ENCODE data around the gene FAM177B. TPM values are rescaled to one million over a fixed set of nuclear protein-coding genes. Genes with fewer than 3 reads are reported as not detected.

FAM177B gene
- total RNA-seq, 2 donors from 2014 or later: not detected

DNA sequence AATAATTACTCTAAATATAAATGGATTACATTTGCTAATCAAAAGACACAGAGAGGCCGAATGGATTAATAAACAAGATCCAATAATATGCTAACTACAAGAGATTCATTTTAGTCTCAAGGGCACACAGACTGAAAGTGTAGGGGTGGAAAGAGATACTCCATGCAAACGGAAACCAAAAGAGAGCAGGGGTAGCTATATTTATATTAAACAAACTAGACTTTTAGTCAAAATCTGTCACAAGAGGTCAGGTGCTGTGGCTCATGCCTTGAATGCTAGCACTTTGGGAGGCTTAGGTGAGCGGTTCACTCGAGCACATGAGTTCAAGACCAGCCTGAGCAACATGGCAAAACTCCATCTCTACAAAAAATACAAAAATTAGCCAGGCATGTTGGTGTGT, 44.2 kb downstream of the FAM177B start:
- Mint-ChIP-seq H3K4me3 (no peak overlapping the region), H3K27ac (no peak overlapping the region), H3K4me1 (ENCODE audit: low read depth) (no peaks in the 10 kb centered on the region), H3K9me3 (no peaks in the 10 kb centered on the region), H3K36me3 (ENCODE audit: insufficient read depth in 2 of 2) (no peaks in the 10 kb centered on the region), H3K27me3 (ENCODE audit: low read depth) (peaks cover 17% of the 10 kb centered on the region)
- DNase-seq (no peak), ATAC-seq (replicated peaks in 1 of 2) (no peak)

DNA sequence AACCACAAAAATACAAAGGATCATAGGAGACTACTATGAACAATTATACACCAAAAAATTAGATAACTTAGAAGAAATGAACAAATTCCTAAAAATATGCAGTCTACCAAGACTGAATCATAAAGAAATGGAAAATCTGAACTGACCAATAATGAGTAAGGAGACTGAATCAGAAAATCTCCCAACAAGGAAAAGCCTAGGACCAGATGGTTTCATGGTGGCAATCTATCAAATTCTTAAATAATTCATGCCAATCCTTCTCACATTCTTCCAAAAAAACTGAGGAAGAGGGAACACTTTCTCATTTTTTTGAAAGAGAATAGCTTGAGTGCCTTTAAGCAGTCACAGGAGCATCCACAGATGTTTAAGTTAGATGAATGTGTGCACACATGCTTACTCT, 46.0 kb downstream of the FAM177B start:
- DNase-seq: no peak
- ATAC-seq (replicated peaks in 1 of 2): no peak
- Mint-ChIP-seq H3K4me3 (no peak overlapping the region), H3K27ac (no peak overlapping the region), H3K9me3 (no peaks in the 10 kb centered on the region), H3K4me1 (ENCODE audit: low read depth) (no peaks in the 10 kb centered on the region), H3K27me3 (ENCODE audit: low read depth) (peaks cover 17% of the 10 kb centered on the region), H3K36me3 (ENCODE audit: insufficient read depth in 2 of 2) (no peaks in the 10 kb centered on the region)

DNA sequence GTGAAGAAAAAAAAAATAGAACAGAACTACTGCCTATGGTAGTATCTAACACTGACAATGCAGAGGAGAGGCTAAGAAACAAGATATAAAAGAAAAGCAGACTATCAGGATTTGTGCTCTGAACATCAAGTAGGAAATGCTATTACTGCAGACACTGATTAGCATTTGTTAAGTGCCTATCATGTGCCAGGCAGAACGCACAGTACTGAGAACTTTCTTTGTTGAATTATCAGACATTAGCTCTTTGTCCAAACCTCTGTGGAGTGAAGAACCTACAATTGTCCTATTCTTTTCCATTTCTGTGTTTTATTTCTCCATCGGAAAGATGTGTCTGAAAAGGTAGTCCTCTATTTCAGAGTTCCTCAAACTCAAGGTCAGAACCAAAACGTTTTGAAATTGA, 47.4 kb downstream of the FAM177B start:
- H3K9me3 Mint-ChIP-seq: no peaks in the 10 kb centered on the region
- H3K27me3 Mint-ChIP-seq (ENCODE audit: low read depth): peaks cover 17% of the 10 kb centered on the region
- peaks cover 6% of the 10 kb centered on the region for H3K4me1 Mint-ChIP-seq (ENCODE audit: low read depth)
- H3K36me3 Mint-ChIP-seq (ENCODE audit: insufficient read depth in 2 of 2): no peaks in the 10 kb centered on the region
- H3K27ac Mint-ChIP-seq: no peak overlapping the region
- no peak overlapping the region for H3K4me3 Mint-ChIP-seq
- DNase-seq: no peak
- no peak for ATAC-seq (replicated peaks in 1 of 2)

GRCh38 chr1:222784916-222785315, 47.9 kb downstream of the FAM177B start:
- peaks cover 17% of the 10 kb centered on the region for H3K27me3 Mint-ChIP-seq (ENCODE audit: low read depth)
- H3K4me1 Mint-ChIP-seq (ENCODE audit: low read depth): peaks cover 7% of the 10 kb centered on the region
- ATAC-seq (replicated peaks in 1 of 2) (no peak), DNase-seq (no peak)
- H3K27ac Mint-ChIP-seq: no peak overlapping the region
- no peak overlapping the region for H3K4me3 Mint-ChIP-seq
- H3K36me3 Mint-ChIP-seq (ENCODE audit: insufficient read depth in 2 of 2): peaks cover 2% of the 10 kb centered on the region in 2 donors
- peaks cover 0 to 3% of the 10 kb centered on the region in 2 donors for H3K9me3 Mint-ChIP-seq

GRCh38 chr1:222785529-222785928, 48.5 kb downstream of the FAM177B start:
- Mint-ChIP-seq H3K27me3 (ENCODE audit: low read depth) (peaks cover 17% of the 10 kb centered on the region), H3K4me1 (ENCODE audit: low read depth) (peaks cover 14% of the 10 kb centered on the region), H3K4me3 (no peak overlapping the region), H3K9me3 (peaks cover 0 to 7% of the 10 kb centered on the region in 2 donors), H3K27ac (no peak overlapping the region), H3K36me3 (ENCODE audit: insufficient read depth in 2 of 2) (peaks cover 4% of the 10 kb centered on the region in 2 donors)
- no peak for ATAC-seq (replicated peaks in 1 of 2)
- DNase-seq: no peak

DNA sequence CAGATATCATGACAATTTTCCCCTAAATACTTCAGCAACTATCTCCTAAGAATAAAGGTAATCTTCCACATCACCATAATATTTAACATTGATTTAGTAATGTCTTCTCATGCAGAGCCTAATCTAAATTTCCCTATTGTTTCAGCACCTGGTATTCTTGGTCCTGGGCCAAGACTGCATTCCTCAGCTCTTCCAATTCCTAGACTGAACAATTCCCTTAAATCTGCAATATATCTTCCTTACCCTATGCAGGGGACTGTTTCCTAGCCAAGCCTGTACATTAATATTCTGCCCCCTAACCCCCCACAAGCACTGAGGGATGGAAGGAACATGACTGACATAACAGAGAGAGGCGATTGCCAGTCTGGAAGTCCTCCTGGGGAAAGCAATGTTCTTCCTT, 49.1 kb downstream of the FAM177B start:
- DNase-seq (no peak), ATAC-seq (replicated peaks in 1 of 2) (no peak)
- Mint-ChIP-seq H3K27ac (no peak overlapping the region), H3K9me3 (peaks cover 0 to 7% of the 10 kb centered on the region in 2 donors), H3K36me3 (ENCODE audit: insufficient read depth in 2 of 2) (peaks cover 4% of the 10 kb centered on the region in 2 donors), H3K4me3 (no peak overlapping the region), H3K4me1 (ENCODE audit: low read depth) (peaks cover 19% of the 10 kb centered on the region), H3K27me3 (ENCODE audit: low read depth) (peaks cover 17% of the 10 kb centered on the region)

GRCh38 chr1:222787729-222788128, 50.7 kb downstream of the FAM177B start:
- DNase-seq: no peak
- H3K4me1 Mint-ChIP-seq (ENCODE audit: low read depth): peaks cover 23% of the 10 kb centered on the region
- no peak overlapping the region for H3K27ac Mint-ChIP-seq
- peaks cover 17% of the 10 kb centered on the region for H3K27me3 Mint-ChIP-seq (ENCODE audit: low read depth)
- ATAC-seq (replicated peaks in 1 of 2): no peak
- no peak overlapping the region for H3K4me3 Mint-ChIP-seq
- H3K9me3 Mint-ChIP-seq: peaks cover 0 to 7% of the 10 kb centered on the region in 2 donors
- H3K36me3 Mint-ChIP-seq (ENCODE audit: insufficient read depth in 2 of 2): peaks cover 4% of the 10 kb centered on the region in 2 donors

DNA sequence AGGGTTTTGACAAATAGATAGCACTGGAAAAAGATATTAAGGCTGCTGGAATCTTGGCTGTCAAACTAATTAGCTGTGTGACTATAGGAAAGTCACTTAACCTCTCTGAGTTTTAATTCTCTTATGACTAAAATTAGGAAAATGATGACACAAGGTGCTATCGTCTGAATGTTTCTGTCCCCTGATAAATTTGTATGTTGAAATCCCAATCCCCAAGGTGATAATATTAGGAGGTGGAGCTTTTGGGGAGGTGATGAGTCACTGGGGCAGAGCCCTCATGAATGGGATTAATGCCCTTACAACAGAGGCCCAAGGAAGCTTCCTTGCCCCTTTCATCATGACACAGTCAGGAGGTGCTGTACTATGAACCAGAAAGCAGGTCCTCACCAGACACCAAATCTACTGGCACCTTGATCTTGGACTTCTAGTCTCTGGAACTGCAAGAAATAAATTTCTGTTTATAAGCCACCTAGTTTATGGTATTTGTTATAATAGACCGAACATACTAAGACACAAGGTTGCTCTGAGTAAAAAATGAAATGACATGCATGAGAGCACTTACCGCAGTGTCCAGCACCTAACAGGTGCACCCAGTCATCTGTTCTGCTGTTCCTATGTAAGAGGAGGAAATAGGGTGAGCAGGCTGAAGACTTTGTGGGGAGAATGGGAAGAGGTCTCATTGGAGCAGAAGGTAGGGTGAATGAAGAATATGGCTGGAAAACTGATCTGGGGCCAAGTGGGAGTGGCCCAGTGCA, 51.6 kb downstream of the FAM177B start:
- no peak for DNase-seq
- H3K4me3 Mint-ChIP-seq: no peak overlapping the region
- H3K4me1 Mint-ChIP-seq (ENCODE audit: low read depth): peaks cover 24% of the 10 kb centered on the region
- no peak for ATAC-seq (replicated peaks in 1 of 2)
- H3K27me3 Mint-ChIP-seq (ENCODE audit: low read depth): peaks cover 13% of the 10 kb centered on the region
- peaks cover 4% of the 10 kb centered on the region in 2 donors for H3K36me3 Mint-ChIP-seq (ENCODE audit: insufficient read depth in 2 of 2)
- H3K27ac Mint-ChIP-seq: no peak overlapping the region
- H3K9me3 Mint-ChIP-seq: peaks cover 0 to 7% of the 10 kb centered on the region in 2 donors

- ATAC-seq (replicated peaks in 1 of 2) (peak; percentile 37 to 43), DNase-seq (no peak)
- Mint-ChIP-seq H3K36me3 (ENCODE audit: insufficient read depth in 2 of 2) (peaks cover 4% of the 10 kb centered on the region in 2 donors), H3K4me3 (no peak overlapping the region), H3K27ac (no peak overlapping the region), H3K27me3 (ENCODE audit: low read depth) (peaks cover 2% of the 10 kb centered on the region), H3K9me3 (peaks cover 0 to 7% of the 10 kb centered on the region in 2 donors), H3K4me1 (ENCODE audit: low read depth) (peaks cover 24% of the 10 kb centered on the region)
These were observed 53.1 kb downstream of the FAM177B start for GRCh38 chr1:222790115-222790514.

DNA sequence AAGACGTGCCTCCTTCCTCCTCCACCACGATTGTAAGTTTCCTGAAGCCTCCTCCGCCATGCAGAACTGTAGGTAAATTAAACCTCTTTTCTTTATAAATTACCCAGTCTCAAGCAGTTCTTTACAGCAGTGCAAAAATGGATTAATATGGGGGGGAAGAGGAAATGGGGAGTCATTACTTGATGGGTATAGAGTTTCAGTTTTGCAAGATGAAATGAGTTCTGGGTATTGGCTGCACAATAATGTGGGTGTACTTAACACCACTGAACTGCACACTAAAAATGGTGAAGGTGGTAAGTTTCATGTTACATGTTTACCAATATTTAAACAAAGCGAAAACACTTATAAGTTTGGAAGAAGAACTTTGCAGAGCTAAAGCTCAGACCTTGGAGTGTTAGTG, 53.5 kb downstream of the FAM177B start:
- H3K36me3 Mint-ChIP-seq (ENCODE audit: insufficient read depth in 2 of 2): peaks cover 4% of the 10 kb centered on the region in 2 donors
- ATAC-seq (replicated peaks in 1 of 2) (peak; percentile 54 to 65), DNase-seq (no peak)
- H3K9me3 Mint-ChIP-seq: peaks cover 0 to 7% of the 10 kb centered on the region in 2 donors
- H3K27ac Mint-ChIP-seq: no peak overlapping the region
- no peaks in the 10 kb centered on the region for H3K27me3 Mint-ChIP-seq (ENCODE audit: low read depth)
- peaks cover 24% of the 10 kb centered on the region for H3K4me1 Mint-ChIP-seq (ENCODE audit: low read depth)
- no peak overlapping the region for H3K4me3 Mint-ChIP-seq

GRCh38 chr1:222791006-222791710, 54.2 kb downstream of the FAM177B start:
- H3K36me3 Mint-ChIP-seq (ENCODE audit: insufficient read depth in 2 of 2): peaks cover 4% of the 10 kb centered on the region in 2 donors
- peaks cover 0 to 7% of the 10 kb centered on the region in 2 donors for H3K9me3 Mint-ChIP-seq

GRCh38 chr1:222792744-222793143, 55.7 kb downstream of the FAM177B start:
- Mint-ChIP-seq H3K9me3 (peaks cover 0 to 7% of the 10 kb centered on the region in 2 donors), H3K36me3 (ENCODE audit: insufficient read depth in 2 of 2) (peaks cover 4% of the 10 kb centered on the region in 2 donors), H3K4me3 (no peak overlapping the region), H3K27me3 (ENCODE audit: low read depth) (no peaks in the 10 kb centered on the region), H3K4me1 (ENCODE audit: low read depth) (peaks cover 25% of the 10 kb centered on the region), H3K27ac (no peak overlapping the region)
- ATAC-seq (replicated peaks in 1 of 2) (no peak), DNase-seq (no peak)

More at GRCh38 chr1:222791006-222791710, 54.2 kb downstream of the FAM177B start:
- peaks cover 24% of the 10 kb centered on the region for H3K4me1 Mint-ChIP-seq (ENCODE audit: low read depth)
- no peaks in the 10 kb centered on the region for H3K27me3 Mint-ChIP-seq (ENCODE audit: low read depth)
- DNase-seq (no peak), ATAC-seq (replicated peaks in 1 of 2) (no peak)
- no peak overlapping the region for H3K27ac Mint-ChIP-seq
- no peak overlapping the region for H3K4me3 Mint-ChIP-seq

GRCh38 chr1:222794656-222795474, 57.9 kb downstream of the FAM177B start:
- ATAC-seq (replicated peaks in 1 of 2) (no peak), DNase-seq (no peak)
- H3K27ac Mint-ChIP-seq: no peak overlapping the region
- H3K36me3 Mint-ChIP-seq (ENCODE audit: insufficient read depth in 2 of 2): peaks cover 2% of the 10 kb centered on the region in 2 donors
- H3K4me3 Mint-ChIP-seq: no peak overlapping the region
- no peaks in the 10 kb centered on the region for H3K27me3 Mint-ChIP-seq (ENCODE audit: low read depth)
- H3K9me3 Mint-ChIP-seq: peaks cover 0 to 4% of the 10 kb centered on the region in 2 donors
- peaks cover 30% of the 10 kb centered on the region for H3K4me1 Mint-ChIP-seq (ENCODE audit: low read depth)
